B cell (primary cell): ENCODE data around the gene LRRC4B.

ENCODE experiments used
- CTCF ChIP-seq: fragments of 200-600 bp; IDR thresholded peaks from one replicate; pipeline ENCODE4 v1.8.0; 2022; ENCODE audit warnings: antibody characterized with exemption, mild to moderate bottlenecking
- EZH2 ChIP-seq: IDR thresholded peaks from 2 replicates; pipeline ENCODE4 v1.6.1; 2012; ENCODE audit warnings: borderline replicate concordance, low read depth, mild to moderate bottlenecking, moderate library complexity, low read length; ENCODE audit not compliant: insufficient read depth, poor library complexity, severe bottlenecking

- TF ChIP-seq CTCF (no peak), EZH2 (no peak)
Measured at GRCh38 chr19:50551715-50552187, 16.5 kb downstream of the LRRC4B start.
